SK-N-SH (cell line): ENCODE results near the gene ENTHD1.

Experiments used
- CHD2 ChIP-seq: fragments of 150-350 bp; IDR thresholded peaks from 2 replicates; pipeline ENCODE4 v1.6.1; 2018; ENCODE audit warnings: low read length; ENCODE audit not compliant: partially characterized antibody
- EZH2phosphoT487 ChIP-seq: fragments of 200-600 bp; sonication (generic); IDR thresholded peaks from 2 replicates; pipeline ENCODE4 v1.6.1; 2017; ENCODE audit warnings: low read depth, mixed run types, mild to moderate bottlenecking, antibody characterized with exemption, moderate library complexity, borderline replicate concordance
- FOXM1 ChIP-seq: IDR thresholded peaks from 2 replicates; pipeline ENCODE4 v1.4.0; 2012; ENCODE audit warnings: low read depth, mild to moderate bottlenecking
- JUND ChIP-seq: IDR thresholded peaks from 2 replicates; pipeline ENCODE4 v1.4.0; 2012
- MAX ChIP-seq: IDR thresholded peaks from 2 replicates; pipeline ENCODE4 v1.4.0; 2012; ENCODE audit warnings: low read depth
- RXRA ChIP-seq: IDR thresholded peaks from 2 replicates; pipeline ENCODE4 v1.4.0; 2012; ENCODE audit warnings: low read depth, mild to moderate bottlenecking, borderline replicate concordance
- TAF1 ChIP-seq: IDR thresholded peaks from 2 replicates; pipeline ENCODE4 v1.6.1; 2012; ENCODE audit warnings: low read depth, mild to moderate bottlenecking, low read length, moderate library complexity, borderline replicate concordance
- TCF12 ChIP-seq: IDR thresholded peaks from 2 replicates; pipeline ENCODE4 v1.4.0; 2012
- USF2 ChIP-seq: fragments of 150-350 bp; IDR thresholded peaks from 2 replicates; pipeline ENCODE4 v1.6.1; 2017; ENCODE audit warnings: antibody characterized with exemption, low read length, low read depth, borderline replicate concordance
- TF ChIP-seq, protein P1 (sequence below): fragments of 200-600 bp; sonication (generic); IDR thresholded peaks from 2 replicates; pipeline ENCODE4 v1.6.1; 2017; ENCODE audit warnings: antibody characterized with exemption, mild to moderate bottlenecking, moderate library complexity
- TF ChIP-seq, protein P2 (sequence below): IDR thresholded peaks from 2 replicates; pipeline ENCODE4 v1.4.0; 2012; ENCODE audit warnings: low read depth, borderline replicate concordance
- TF ChIP-seq, protein P3 (sequence below): IDR thresholded peaks from 2 replicates; pipeline ENCODE4 v1.4.0; 2012; ENCODE audit warnings: low read depth, borderline replicate concordance

GRCh38 chr22:39935116-39935515 is 41.6 kb upstream of the ENTHD1 start:
- TF ChIP-seq CHD2, result no peak
- TF ChIP-seq, protein P1, sequence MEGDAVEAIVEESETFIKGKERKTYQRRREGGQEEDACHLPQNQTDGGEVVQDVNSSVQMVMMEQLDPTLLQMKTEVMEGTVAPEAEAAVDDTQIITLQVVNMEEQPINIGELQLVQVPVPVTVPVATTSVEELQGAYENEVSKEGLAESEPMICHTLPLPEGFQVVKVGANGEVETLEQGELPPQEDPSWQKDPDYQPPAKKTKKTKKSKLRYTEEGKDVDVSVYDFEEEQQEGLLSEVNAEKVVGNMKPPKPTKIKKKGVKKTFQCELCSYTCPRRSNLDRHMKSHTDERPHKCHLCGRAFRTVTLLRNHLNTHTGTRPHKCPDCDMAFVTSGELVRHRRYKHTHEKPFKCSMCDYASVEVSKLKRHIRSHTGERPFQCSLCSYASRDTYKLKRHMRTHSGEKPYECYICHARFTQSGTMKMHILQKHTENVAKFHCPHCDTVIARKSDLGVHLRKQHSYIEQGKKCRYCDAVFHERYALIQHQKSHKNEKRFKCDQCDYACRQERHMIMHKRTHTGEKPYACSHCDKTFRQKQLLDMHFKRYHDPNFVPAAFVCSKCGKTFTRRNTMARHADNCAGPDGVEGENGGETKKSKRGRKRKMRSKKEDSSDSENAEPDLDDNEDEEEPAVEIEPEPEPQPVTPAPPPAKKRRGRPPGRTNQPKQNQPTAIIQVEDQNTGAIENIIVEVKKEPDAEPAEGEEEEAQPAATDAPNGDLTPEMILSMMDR, result no peak
- no peak for TF ChIP-seq TAF1
- TF ChIP-seq MAX, result no peak
- no peak for TF ChIP-seq EZH2phosphoT487
- no peak for TF ChIP-seq USF2
- TF ChIP-seq, protein P2, sequence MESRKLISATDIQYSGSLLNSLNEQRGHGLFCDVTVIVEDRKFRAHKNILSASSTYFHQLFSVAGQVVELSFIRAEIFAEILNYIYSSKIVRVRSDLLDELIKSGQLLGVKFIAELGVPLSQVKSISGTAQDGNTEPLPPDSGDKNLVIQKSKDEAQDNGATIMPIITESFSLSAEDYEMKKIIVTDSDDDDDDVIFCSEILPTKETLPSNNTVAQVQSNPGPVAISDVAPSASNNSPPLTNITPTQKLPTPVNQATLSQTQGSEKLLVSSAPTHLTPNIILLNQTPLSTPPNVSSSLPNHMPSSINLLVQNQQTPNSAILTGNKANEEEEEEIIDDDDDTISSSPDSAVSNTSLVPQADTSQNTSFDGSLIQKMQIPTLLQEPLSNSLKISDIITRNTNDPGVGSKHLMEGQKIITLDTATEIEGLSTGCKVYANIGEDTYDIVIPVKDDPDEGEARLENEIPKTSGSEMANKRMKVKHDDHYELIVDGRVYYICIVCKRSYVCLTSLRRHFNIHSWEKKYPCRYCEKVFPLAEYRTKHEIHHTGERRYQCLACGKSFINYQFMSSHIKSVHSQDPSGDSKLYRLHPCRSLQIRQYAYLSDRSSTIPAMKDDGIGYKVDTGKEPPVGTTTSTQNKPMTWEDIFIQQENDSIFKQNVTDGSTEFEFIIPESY, result no peak
- no peak for TF ChIP-seq TCF12
- TF ChIP-seq FOXM1, result no peak
- no peak for TF ChIP-seq RXRA
- no peak for TF ChIP-seq JUND
- TF ChIP-seq, protein P3, sequence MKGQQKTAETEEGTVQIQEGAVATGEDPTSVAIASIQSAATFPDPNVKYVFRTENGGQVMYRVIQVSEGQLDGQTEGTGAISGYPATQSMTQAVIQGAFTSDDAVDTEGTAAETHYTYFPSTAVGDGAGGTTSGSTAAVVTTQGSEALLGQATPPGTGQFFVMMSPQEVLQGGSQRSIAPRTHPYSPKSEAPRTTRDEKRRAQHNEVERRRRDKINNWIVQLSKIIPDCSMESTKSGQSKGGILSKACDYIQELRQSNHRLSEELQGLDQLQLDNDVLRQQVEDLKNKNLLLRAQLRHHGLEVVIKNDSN, result no peak
